HFF-Myc (cell line): ENCODE measurements around the gene POLR2L.

Experiments used
- DNase-seq: peaks from one replicate; pipeline ENCODE4 v3.0.0-alpha.2; 2011; ENCODE audit warnings: low read depth; ENCODE audit errors: extremely low read depth
- H3K4me3 ChIP-seq: replicated peaks from 2 replicates; pipeline ENCODE4 v1.5.1; 2011; ENCODE audit warnings: low read depth, mild to moderate bottlenecking, control low read depth, low read length
- CTCF ChIP-seq: IDR thresholded peaks from 2 replicates; pipeline ENCODE4 v1.5.1; 2012; ENCODE audit warnings: mild to moderate bottlenecking, low read depth, low read length, control low read depth; ENCODE audit errors: missing control alignments

The POLR2L gene

GRCh38 chr11:809287-810039 is 32.9 kb downstream of the POLR2L start, which contains the start of gene RPLP2:
RPLP2 (plus strand) TSS chr11:809967; CDS start chr11:810235, 268 bp downstream.
- no peak for TF ChIP-seq CTCF
- peak within 1 kb of the TSS; percentile 99 for H3K4me3 ChIP-seq
- DNase-seq: peak; percentile 87

GRCh38 chr11:808427-809286 is 33.7 kb downstream of the POLR2L start:
- no peak for DNase-seq
- peak overlapping the region; percentile 99 for H3K4me3 ChIP-seq
- TF ChIP-seq CTCF: no peak

GRCh38 chr11:804599-804964 is 37.7 kb downstream of the POLR2L start:
- H3K4me3 ChIP-seq: peak overlapping the region; percentile 75
- DNase-seq: no peak
- no peak for TF ChIP-seq CTCF

- TF ChIP-seq CTCF: no peak
- H3K4me3 ChIP-seq: peak overlapping the region; percentile 75
- no peak for DNase-seq
Measured at GRCh38 chr11:803770-804598, 38.3 kb downstream of the POLR2L start.

GRCh38 chr11:803467-803742 is 38.9 kb downstream of the POLR2L start:
- peak overlapping the region; percentile 75 for H3K4me3 ChIP-seq
- DNase-seq: no peak
- TF ChIP-seq CTCF: no peak

- H3K4me3 ChIP-seq: peak overlapping the region; percentile 75
- no peak for TF ChIP-seq CTCF
- no peak for DNase-seq
Measured at GRCh38 chr11:802693-803466, 39.4 kb downstream of the POLR2L start.
